Stimulated activated CD4-positive, alpha-beta T cell treated with anti-CD3 and anti-CD28 coated beads, TNF-alpha, amount 100 ng/mL, for 24 hours (primary cell): ENCODE measurements around the gene ZNF814.
"Not testable (repeated sequence)": the region's sequence is repeated elsewhere in the genome, so short reads cannot be mapped to it uniquely, and the experiment has no call there.

ENCODE experiments used
- DNase-seq, 3 experiments: peaks; one replicate each; pipeline ENCODE4 v3.0.0-alpha.2; 2020; ENCODE audit warnings: low read depth in 3 of 3

ZNF814 gene

GRCh38 chr19:57862351-57862750, 26.5 kb downstream of the ZNF814 start:
- DNase-seq: not testable (repeated sequence)

- DNase-seq: not testable (repeated sequence)
Observed at GRCh38 chr19:57854117-57854516, 34.7 kb downstream of the ZNF814 start.

- not testable (repeated sequence) for DNase-seq
Observed at GRCh38 chr19:57851812-57852603, 36.8 kb downstream of the ZNF814 start.

- DNase-seq: peak in 1 of 3 experiments; percentile 14
Observed at GRCh38 chr19:57850553-57851017, 38.3 kb downstream of the ZNF814 start.

GRCh38 chr19:57849666-57850473, 39.0 kb downstream of the ZNF814 start, which contains the start of gene ZNF587:
ZNF587 (plus strand) TSS chr19:57849859; CDS start chr19:57850039, 180 bp downstream.
- peak; percentile 54 to 69 (median 57) for DNase-seq

GRCh38 chr19:57849162-57849665, 39.6 kb downstream of the ZNF814 start:
- DNase-seq: not testable (repeated sequence)

GRCh38 chr19:57847164-57847563, 41.7 kb downstream of the ZNF814 start:
- not testable (repeated sequence) for DNase-seq

GRCh38 chr19:57841122-57841763, 47.6 kb downstream of the ZNF814 start:
- no peak for DNase-seq

- not testable (repeated sequence) for DNase-seq
Observed at GRCh38 chr19:57838622-57839191, 50.1 kb downstream of the ZNF814 start.

GRCh38 chr19:57836991-57837390, 51.8 kb downstream of the ZNF814 start:
- not testable (repeated sequence) for DNase-seq

GRCh38 chr19:57830071-57830602, 58.7 kb downstream of the ZNF814 start, which contains the start of gene ZNF587B:
ZNF587B (plus strand) TSS chr19:57830299; CDS start chr19:57830529, 230 bp downstream.
- peak in 1 of 3 experiments; percentile 28 for DNase-seq

- no peak for DNase-seq
Observed at GRCh38 chr19:57829316-57829715, 59.5 kb downstream of the ZNF814 start.

GRCh38 chr19:57825511-57825910, 63.3 kb downstream of the ZNF814 start:
- DNase-seq: no peak

GRCh38 chr19:57823608-57824007, 65.2 kb downstream of the ZNF814 start:
- not testable (repeated sequence) for DNase-seq

GRCh38 chr19:57823155-57823554, 65.7 kb downstream of the ZNF814 start:
- DNase-seq: not testable (repeated sequence)

- not testable (repeated sequence) for DNase-seq
Observed at GRCh38 chr19:57821501-57821900, 67.3 kb downstream of the ZNF814 start.

- DNase-seq: not testable (repeated sequence)
Observed at GRCh38 chr19:57821095-57821494, 67.7 kb downstream of the ZNF814 start.

GRCh38 chr19:57820599-57820998, 68.2 kb downstream of the ZNF814 start:
- no peak for DNase-seq

- peak; percentile 58 to 77 (median 75) for DNase-seq
Observed at GRCh38 chr19:57819475-57820148, 69.2 kb downstream of the ZNF814 start.

- no peak for DNase-seq
Observed at GRCh38 chr19:57818378-57818777, 70.5 kb downstream of the ZNF814 start.
